Neuron (in vitro differentiated cells): ENCODE data around the gene MINAR1.

Source experiments
- H2AFZ ChIP-seq: one replicate; pipeline ENCODE4 v1.6.1; 2013; ENCODE audit warnings: low read depth, mild to moderate bottlenecking, inconsistent platforms, low read length, moderate library complexity
- H3K27me3 ChIP-seq: one replicate; pipeline ENCODE4 v1.6.1; 2013; ENCODE audit warnings: low read length; ENCODE audit not compliant: insufficient read depth
- H3K36me3 ChIP-seq: one replicate; pipeline ENCODE4 v1.6.1; 2013; ENCODE audit warnings: low read length; ENCODE audit not compliant: insufficient read depth
- H3K4me1 ChIP-seq: one replicate; pipeline ENCODE4 v1.6.1; 2013; ENCODE audit warnings: low read length; ENCODE audit not compliant: insufficient read depth
- H3K4me3 ChIP-seq: 2 replicates; pipeline ENCODE4 v1.5.1; 2013; ENCODE audit warnings: mild to moderate bottlenecking, low read length, moderate library complexity
- H3K9me3 ChIP-seq: one replicate; pipeline ENCODE4 v1.6.1; 2013; ENCODE audit warnings: low read length

Gene MINAR1

DNA sequence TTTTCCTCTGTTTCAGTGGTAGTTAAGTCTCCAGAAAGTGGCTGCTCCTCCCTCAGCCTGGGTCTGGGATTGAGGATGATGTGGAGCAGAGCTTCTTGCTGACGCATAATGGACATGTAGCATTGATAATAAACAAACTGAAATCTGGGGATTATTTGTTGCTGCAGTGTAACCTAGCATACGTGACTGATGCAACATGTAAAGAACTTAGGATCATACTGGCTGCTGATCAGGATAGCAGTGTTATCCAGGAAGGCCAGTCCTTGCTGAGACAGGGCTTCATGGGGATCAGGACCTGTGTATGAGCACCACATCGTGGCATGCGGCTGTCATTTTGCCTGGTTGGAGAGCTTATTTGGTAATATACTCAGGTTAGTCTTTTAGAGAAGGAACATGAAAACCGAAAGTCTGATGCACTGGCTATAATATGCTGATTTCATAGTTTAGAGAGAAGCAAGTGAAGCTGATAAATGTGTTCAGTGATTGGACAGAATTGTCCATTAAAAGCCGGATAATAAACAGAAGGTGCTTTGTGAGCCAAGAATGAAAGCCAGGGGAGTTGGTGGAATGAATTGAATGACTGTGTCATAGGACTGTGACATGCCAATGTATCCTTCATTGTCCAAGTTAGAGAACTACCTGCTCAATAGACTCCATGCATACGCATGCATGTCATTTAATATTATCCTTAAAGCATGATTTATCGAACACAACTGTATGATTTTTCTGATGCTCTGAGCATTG lies 4.1 kb downstream of the MINAR1 start:
- no peak overlapping the region for H2AFZ ChIP-seq
- H3K9me3 ChIP-seq, result no peaks in the 10 kb centered on the region
- no peaks in the 10 kb centered on the region for H3K36me3 ChIP-seq
- H3K27me3 ChIP-seq, result peaks cover 39% of the 10 kb centered on the region
- H3K4me1 ChIP-seq, result peaks cover 17% of the 10 kb centered on the region
- no peak overlapping the region for H3K4me3 ChIP-seq

DNA sequence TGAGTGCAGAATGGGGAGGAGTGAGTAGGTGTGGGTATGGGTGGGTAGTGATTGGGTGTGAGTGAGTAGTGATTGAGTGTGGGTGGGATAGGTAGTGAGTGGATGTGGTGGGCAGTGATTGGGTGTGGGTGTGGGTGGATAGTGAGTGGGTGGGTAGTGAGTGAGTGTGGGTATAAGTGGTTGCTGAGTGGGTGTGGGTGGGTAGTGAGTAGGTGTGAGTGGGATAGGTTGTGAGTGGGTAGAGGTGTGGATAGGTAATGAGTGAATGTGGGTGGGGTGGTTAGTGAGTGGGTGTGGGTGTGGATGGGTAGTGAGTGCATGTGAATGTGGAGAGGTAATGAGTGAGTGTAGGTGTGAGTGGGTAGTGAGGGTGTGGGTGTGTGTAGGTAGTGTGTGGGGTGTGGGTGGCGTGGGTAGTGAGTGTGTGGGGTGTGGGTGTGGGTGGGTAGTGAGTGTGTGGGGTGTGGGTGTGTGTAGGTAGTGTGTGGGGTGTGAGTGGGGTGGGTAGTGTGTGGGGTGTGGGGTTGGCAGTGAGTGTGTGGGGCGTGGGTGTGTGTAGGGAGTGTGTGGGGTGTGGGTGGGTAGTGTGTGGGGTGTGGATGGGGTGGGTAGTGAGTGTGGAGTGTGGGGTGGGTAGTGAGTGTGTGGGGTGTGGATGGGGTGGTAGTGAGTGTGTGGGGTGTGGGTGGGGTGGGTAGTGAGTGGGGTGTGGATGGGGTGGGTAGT lies 5.3 kb downstream of the MINAR1 start:
- Histone ChIP-seq H2AFZ (no peak overlapping the region), H3K4me3 (no peak overlapping the region), H3K36me3 (no peaks in the 10 kb centered on the region), H3K27me3 (peaks cover 28% of the 10 kb centered on the region), H3K9me3 (no peaks in the 10 kb centered on the region), H3K4me1 (peaks cover 6% of the 10 kb centered on the region)

DNA sequence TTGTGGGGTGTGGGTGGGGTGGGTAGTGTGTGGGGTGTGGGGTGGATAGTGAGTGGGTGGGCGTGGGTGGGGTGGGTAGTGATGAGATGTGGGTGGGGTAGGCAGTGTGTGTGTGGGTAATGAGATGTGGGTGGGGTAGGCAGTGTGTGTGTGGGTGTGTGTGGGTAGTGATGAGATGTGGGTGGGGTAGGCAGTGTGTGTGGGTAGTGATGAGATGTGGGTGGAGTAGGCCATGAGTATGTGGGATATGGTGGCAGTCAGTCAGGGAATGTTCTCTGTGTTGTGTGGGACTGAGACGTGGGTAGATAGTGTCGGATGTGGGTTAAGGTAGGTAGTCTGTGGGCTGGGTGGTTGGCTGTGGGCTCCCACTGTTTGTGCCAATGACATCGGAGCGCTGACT lies 7.1 kb downstream of the MINAR1 start:
- Histone ChIP-seq H3K9me3 (no peaks in the 10 kb centered on the region), H3K4me3 (no peak overlapping the region), H2AFZ (no peak overlapping the region), H3K4me1 (no peaks in the 10 kb centered on the region), H3K27me3 (peaks cover 10% of the 10 kb centered on the region), H3K36me3 (no peaks in the 10 kb centered on the region)

DNA sequence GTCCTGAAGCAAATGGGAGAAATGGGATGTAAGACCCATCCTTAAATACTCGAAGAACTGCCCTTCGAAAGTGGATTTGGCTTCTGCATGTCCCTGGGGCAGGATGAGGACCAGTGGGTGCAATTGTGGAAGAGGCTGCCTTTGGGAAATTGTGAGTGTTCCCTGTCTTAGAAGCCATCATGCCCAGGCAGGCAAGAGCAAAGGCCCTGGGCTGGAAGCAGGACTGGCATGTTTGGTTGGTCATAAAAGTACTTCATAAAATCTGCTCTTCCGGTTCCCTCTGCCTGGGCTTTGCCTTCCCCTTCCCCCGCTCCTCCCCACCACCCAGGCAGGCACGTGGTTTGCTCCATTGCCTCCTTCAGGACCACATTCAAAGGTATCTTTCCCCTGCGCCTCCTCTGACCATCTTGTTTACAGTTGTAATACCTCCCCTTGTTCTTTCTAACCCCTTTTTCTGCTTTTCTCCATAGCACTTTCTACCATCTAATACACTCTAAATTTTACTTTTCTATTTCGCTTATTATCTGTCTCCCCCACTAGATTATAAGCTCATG lies 8.3 kb downstream of the MINAR1 start:
- H3K4me3 ChIP-seq, result no peak overlapping the region
- no peaks in the 10 kb centered on the region for H3K36me3 ChIP-seq
- no peak overlapping the region for H2AFZ ChIP-seq
- H3K9me3 ChIP-seq, result no peaks in the 10 kb centered on the region
- H3K4me1 ChIP-seq, result no peaks in the 10 kb centered on the region
- H3K27me3 ChIP-seq, result peaks cover 5% of the 10 kb centered on the region

DNA sequence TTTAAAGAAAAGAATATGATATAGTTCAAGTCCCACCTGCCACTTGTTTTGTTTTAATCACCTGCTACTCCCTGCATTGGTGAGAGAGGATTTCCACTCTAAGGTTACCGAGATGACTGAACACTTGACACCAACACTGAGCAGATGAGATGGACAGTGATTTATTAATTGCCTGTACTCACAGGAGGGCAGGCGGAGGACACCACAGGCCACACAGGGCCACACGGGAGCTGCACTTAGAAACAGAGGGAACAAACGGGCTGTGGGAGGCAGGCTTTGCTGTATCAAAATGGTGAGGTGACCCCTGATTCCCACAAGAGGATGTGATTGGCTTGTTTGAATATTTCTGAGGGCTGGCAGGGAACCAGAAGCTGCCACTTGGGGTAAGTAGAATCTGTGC lies 10.8 kb downstream of the MINAR1 start:
- Histone ChIP-seq H3K9me3 (no peaks in the 10 kb centered on the region), H3K4me1 (no peaks in the 10 kb centered on the region), H3K36me3 (no peaks in the 10 kb centered on the region), H2AFZ (no peak overlapping the region), H3K27me3 (no peaks in the 10 kb centered on the region), H3K4me3 (no peak overlapping the region)

DNA sequence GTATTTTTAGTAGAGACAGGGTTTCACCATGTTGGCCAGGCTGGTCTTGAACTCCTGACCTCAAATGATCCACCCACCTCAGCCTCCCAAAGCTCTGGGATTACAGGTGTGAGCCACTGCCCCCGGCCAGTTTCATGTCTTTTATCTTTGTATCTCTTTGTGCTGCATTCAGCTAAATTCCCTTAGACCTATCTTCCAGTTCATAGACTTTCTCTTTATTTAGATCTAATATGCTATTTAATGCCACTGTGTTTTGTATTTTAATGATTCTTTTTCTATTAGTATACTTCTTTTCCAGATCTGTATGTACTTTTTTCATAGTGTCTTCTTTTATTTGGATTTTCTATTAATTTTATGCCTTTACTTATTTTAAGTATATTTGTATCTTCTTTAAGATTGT lies 14.9 kb downstream of the MINAR1 start:
- Histone ChIP-seq H3K4me1 (no peaks in the 10 kb centered on the region), H3K27me3 (no peaks in the 10 kb centered on the region), H3K9me3 (no peaks in the 10 kb centered on the region), H3K36me3 (no peaks in the 10 kb centered on the region), H2AFZ (no peak overlapping the region), H3K4me3 (no peak overlapping the region)

DNA sequence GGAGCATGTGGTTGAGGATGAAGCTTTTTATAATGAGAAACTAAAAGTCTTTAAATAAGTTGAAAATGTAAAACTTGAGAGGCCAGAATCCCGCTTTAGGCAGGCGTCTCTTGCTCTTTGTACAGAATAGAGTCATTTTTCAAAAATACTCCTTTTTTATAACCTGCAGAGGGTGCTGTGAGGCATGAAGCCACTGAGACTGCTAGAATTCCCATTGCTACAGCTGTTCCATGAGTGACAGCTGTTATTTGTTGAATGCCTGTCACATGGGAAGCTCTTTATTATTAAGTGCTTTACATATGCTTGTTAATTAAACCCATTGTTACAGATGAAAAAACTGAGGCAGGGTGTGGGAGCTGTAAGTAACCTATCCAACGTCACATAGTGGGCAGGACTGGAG lies 18.5 kb downstream of the MINAR1 start:
- H3K9me3 ChIP-seq, result no peaks in the 10 kb centered on the region
- H3K4me1 ChIP-seq, result no peaks in the 10 kb centered on the region
- no peak overlapping the region for H3K4me3 ChIP-seq
- H3K27me3 ChIP-seq, result no peaks in the 10 kb centered on the region
- H2AFZ ChIP-seq, result no peak overlapping the region
- no peaks in the 10 kb centered on the region for H3K36me3 ChIP-seq

DNA sequence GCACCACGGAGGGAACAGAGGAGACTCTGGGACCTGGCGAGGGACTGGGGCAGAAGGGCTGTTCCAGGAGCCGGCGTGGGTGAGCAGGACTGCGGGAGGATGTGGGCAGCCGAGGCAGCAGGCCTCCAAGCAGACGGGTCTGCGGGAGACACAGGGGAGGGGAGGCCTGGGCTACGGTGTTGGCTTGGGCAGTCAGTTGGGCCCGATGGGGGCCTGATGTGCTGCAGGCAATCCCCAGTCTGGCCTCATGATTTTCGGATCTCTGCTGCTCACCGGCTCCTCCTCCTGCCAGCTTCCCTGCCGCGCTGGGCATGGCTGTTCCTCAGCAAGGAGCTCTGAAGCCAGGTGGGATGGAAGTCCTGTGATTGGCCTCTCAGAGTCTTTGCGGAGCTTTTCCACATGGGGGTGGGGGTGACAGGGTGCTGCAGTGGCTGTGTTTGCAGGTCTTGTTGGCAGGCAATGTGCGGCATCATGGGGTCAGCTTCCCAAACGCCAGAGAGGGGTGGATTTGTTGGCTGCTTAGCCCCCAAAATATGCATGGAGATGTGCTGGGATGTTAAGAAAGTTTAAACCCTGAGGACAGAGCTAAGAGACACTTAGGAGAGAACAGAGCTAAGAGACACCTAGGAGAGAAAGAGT lies 19.3 kb downstream of the MINAR1 start:
- no peak overlapping the region for H2AFZ ChIP-seq
- H3K4me1 ChIP-seq, result no peaks in the 10 kb centered on the region
- H3K9me3 ChIP-seq, result no peaks in the 10 kb centered on the region
- H3K4me3 ChIP-seq, result no peak overlapping the region
- H3K36me3 ChIP-seq, result no peaks in the 10 kb centered on the region
- H3K27me3 ChIP-seq, result no peaks in the 10 kb centered on the region

DNA sequence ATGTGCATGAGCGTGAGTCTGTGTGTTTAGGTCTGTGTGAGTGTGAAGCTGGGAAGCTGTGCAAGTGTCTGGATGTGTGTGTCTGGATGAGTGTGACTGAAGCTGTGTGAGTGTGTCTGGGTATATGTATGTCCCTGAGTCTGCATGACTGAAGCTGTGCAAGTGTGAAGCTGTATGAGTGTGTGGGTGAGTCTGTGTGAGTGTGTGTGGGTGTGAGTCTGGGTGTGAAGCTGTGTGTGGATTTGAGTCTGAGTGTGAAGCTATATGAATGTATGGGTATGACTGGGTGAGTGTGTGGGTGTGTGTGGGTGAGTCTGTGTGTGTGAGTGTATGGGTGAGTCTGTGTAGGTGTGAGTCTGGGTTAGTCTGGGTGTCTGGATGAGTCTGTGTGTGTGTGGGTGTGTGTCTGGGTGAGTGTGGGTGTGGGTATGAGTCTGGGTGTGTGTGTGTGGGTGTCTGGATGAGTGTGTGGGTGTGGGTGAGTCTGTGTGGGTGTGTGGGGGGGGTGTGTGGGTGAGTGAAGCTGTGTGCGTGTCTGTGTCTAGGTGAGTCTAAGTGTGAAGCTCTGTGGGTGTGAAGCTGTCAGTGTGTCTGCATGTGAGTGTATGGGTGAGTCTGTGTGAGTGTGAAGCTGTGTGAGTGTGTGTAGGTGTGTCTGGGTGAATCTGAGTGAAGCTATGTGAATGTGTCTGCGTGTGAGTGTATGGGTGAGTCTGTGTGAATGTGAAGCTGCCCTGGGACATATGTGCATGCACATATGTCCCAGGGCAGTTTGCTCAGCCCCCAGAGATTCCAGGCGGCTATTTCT lies 20.3 kb downstream of the MINAR1 start:
- H3K36me3 ChIP-seq, result no peaks in the 10 kb centered on the region
- H3K4me1 ChIP-seq, result no peaks in the 10 kb centered on the region
- H3K4me3 ChIP-seq, result no peak overlapping the region
- H3K9me3 ChIP-seq, result no peaks in the 10 kb centered on the region
- no peak overlapping the region for H2AFZ ChIP-seq
- H3K27me3 ChIP-seq, result no peaks in the 10 kb centered on the region

DNA sequence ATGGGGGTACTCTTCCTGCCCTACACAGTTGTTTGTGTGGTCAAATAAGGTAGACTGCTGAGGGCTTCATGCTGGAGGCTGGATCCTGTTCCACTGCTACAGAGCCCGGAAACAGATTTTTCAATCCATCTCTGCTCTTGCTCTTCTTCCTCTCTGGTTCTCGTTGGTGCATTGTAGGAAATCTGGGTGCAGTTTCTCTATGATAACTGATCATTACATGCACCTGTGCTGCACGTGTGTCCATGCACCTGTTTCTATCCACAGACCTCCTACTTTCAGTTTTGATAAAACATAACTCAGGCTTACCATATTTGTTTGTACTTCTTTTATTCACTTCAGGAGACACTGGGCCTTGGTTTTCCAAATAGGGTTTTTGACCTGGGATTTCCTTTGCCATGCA lies 21.3 kb downstream of the MINAR1 start:
- H3K27me3 ChIP-seq, result no peaks in the 10 kb centered on the region
- H2AFZ ChIP-seq, result no peak overlapping the region
- H3K36me3 ChIP-seq, result no peaks in the 10 kb centered on the region
- no peaks in the 10 kb centered on the region for H3K4me1 ChIP-seq
- no peak overlapping the region for H3K4me3 ChIP-seq
- peaks cover 3% of the 10 kb centered on the region for H3K9me3 ChIP-seq

DNA sequence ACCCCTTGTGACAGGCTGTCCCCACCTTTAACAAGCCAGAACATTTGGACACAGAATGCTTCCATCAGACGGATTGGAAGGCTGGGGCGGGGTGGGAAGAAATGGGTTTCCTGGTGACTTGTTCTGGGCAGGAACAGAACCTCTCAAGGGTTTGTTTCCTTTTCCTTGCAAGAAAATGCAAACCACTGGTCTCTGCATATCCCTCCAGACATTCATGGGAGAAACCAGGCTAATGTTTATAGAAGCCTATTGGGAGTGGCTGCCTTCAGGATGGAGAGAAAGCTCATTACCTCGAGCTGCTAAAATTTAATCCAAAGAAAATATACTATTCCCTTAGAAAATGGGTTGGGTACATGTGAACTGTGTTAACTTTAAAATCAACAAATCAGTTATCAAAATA lies 21.9 kb downstream of the MINAR1 start:
- no peaks in the 10 kb centered on the region for H3K36me3 ChIP-seq
- H3K4me3 ChIP-seq, result no peak overlapping the region
- peaks cover 3% of the 10 kb centered on the region for H3K9me3 ChIP-seq
- H3K4me1 ChIP-seq, result no peaks in the 10 kb centered on the region
- no peaks in the 10 kb centered on the region for H3K27me3 ChIP-seq
- no peak overlapping the region for H2AFZ ChIP-seq

DNA sequence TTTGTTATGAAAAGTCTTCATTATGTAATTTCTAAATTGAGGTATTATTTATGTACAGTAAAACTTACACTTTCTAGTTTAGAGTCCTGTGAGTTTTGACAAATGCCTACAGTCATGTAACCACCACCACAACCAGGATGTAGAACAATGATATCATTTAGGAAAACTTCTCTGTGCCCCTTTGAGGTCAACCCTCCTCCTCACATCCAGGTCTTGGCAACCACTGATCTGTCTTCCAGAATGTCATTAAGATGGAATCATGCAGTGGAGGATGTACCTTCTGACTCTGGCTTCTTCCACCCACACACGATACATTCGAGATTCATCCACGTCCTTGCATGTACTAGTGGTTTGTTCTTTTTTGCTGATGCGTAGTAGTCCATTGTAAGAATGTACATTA lies 23.2 kb downstream of the MINAR1 start:
- Histone ChIP-seq H3K9me3 (peaks cover 3% of the 10 kb centered on the region), H3K36me3 (no peaks in the 10 kb centered on the region), H3K27me3 (no peaks in the 10 kb centered on the region), H3K4me3 (no peak overlapping the region), H2AFZ (no peak overlapping the region), H3K4me1 (no peaks in the 10 kb centered on the region)
